ENCODE measurements around the gene CNTN1.

- TF ChIP-seq CTCF (IDR thresholded peaks at IDR 0.05) (no peak), EP300 (IDR thresholded peaks at IDR 0.05; ENCODE audit: borderline replicate concordance in 1 of 2, low read depth in 1 of 2, low read length in 1 of 2) (no peak), ELF1 (IDR thresholded peaks at IDR 0.05) (no peak), GABPA (IDR thresholded peaks at IDR 0.05; ENCODE audit: low read depth) (no peak)
These were observed 331.6 kb downstream of the CNTN1 start for GRCh38 chr12:41023836-41024235.
